HepG2 (cell line): ENCODE measurements around the gene SLC38A3. TPM values are rescaled to one million over a fixed set of nuclear protein-coding genes. Genes with fewer than 3 reads are reported as not detected.
A peak's percentile ranks its signal among the peaks of the same experiment; 100 is the strongest.

Experiments
- ARNTL ChIP-seq: sonication (generic); formaldehyde crosslinking; IDR thresholded peaks from 2 replicates; pipeline ENCODE4 v1.4.0; 2020; ENCODE audit warnings: mild to moderate bottlenecking, missing genetic modification reagents
- ELK4 ChIP-seq: sonication (generic); formaldehyde crosslinking; IDR thresholded peaks from 2 replicates; pipeline ENCODE4 v1.9.0; 2021; ENCODE audit warnings: missing genetic modification reagents, borderline replicate concordance
- GPBP1L1 ChIP-seq: sonication (generic); formaldehyde crosslinking; IDR thresholded peaks from 2 replicates; pipeline ENCODE4 v1.5.0; 2020; ENCODE audit warnings: mild to moderate bottlenecking, missing genetic modification reagents
- KMT2B ChIP-seq: IDR thresholded peaks from 2 replicates; pipeline ENCODE4 v1.6.1; 2016; ENCODE audit warnings: missing genetic modification reagents, missing compliant biosample characterization
- MAFF ChIP-seq: IDR thresholded peaks from 2 replicates; pipeline ENCODE4 v1.6.1; 2011; ENCODE audit warnings: low read depth, low read length, improper control_type of control experiment
- MTF2 ChIP-seq: sonication (generic); formaldehyde crosslinking; IDR thresholded peaks from 2 replicates; pipeline ENCODE4 v1.5.0; 2020; ENCODE audit warnings: missing genetic modification reagents, borderline replicate concordance
- SATB2 ChIP-seq: sonication (generic); formaldehyde crosslinking; IDR thresholded peaks from 2 replicates; pipeline ENCODE4 v1.5.0; 2020; ENCODE audit warnings: missing genetic modification reagents
- SIX4 ChIP-seq: sonication (generic); formaldehyde crosslinking; IDR thresholded peaks from 2 replicates; pipeline ENCODE4 v1.4.0; 2020; ENCODE audit warnings: missing genetic modification reagents
- SNAPC4 ChIP-seq: sonication (generic); formaldehyde crosslinking; IDR thresholded peaks from 2 replicates; pipeline ENCODE4 v1.4.0; 2020; ENCODE audit warnings: mild to moderate bottlenecking, missing genetic modification reagents
- ZBTB33 ChIP-seq: sonication (generic); formaldehyde crosslinking; IDR thresholded peaks from 2 replicates; pipeline ENCODE4 v1.4.0; 2020; ENCODE audit warnings: missing genetic modification reagents
- ZNF12 ChIP-seq: sonication (generic); formaldehyde crosslinking; IDR thresholded peaks from 2 replicates; pipeline ENCODE4 v1.5.0; 2020; ENCODE audit warnings: missing genetic modification reagents
- ZNF256 ChIP-seq: sonication (generic); formaldehyde crosslinking; conservative IDR thresholded peaks from 2 replicates; pipeline ENCODE4 v1.4.0; 2020; ENCODE audit warnings: missing genetic modification reagents
- ZNF280D ChIP-seq: sonication (generic); formaldehyde crosslinking; IDR thresholded peaks from 2 replicates; pipeline ENCODE4 v1.5.1; 2020; ENCODE audit warnings: mild to moderate bottlenecking, missing genetic modification reagents
- ZNF432 ChIP-seq: sonication (generic); formaldehyde crosslinking; IDR thresholded peaks from 2 replicates; pipeline ENCODE4 v1.5.0; 2020; ENCODE audit warnings: missing genetic modification reagents, mild to moderate bottlenecking, borderline replicate concordance
- ZNF567 ChIP-seq: sonication (generic); formaldehyde crosslinking; IDR thresholded peaks from 2 replicates; pipeline ENCODE4 v1.8.1; 2023; ENCODE audit warnings: mild to moderate bottlenecking, missing genetic modification reagents, borderline replicate concordance
- ZNF790 ChIP-seq: sonication (generic); formaldehyde crosslinking; IDR thresholded peaks from 2 replicates; pipeline ENCODE4 v1.8.0; 2022; ENCODE audit warnings: missing genetic modification reagents, mild to moderate bottlenecking, borderline replicate concordance
- polyA plus RNA-seq, 8 experiments: library from polyadenylated mRNA; depleted of rRNA in 3 of 8; stranded (reverse) in 7 of 8; unstranded in 1 of 8; fragments of >200 nt; fragmentation: Illumina TruSeq in 4 of 8; extraction: Trizol in 4 of 8; gene quantifications; 2 replicates each; pipeline versions ENCODE4 v1.2.1 to v1.2.3, GENCODE V29; 2011 to 2016; ENCODE audit warnings: low read depth in 4 of 8, missing spikeins in 1 of 8, mixed read lengths in 1 of 8; ENCODE audit not compliant: insufficient read depth in 1 of 8
- total RNA-seq, 5 experiments: library from RNA; depleted of rRNA; stranded (reverse); fragments of >200 nt; fragmentation: Illumina TruSeq; extraction: Trizol; gene quantifications; 2 replicates each; pipeline ENCODE4 v1.2.3, GENCODE V29; 2016; ENCODE audit warnings: low read depth in 1 of 5

SLC38A3 gene
- total and polyA plus RNA-seq, 2 of the 13 experiments (the other 11 are each of a cell fraction or from before 2014, with no cell fraction given), result 29.8 to 164 TPM

GRCh38 chr3:50208677-50209344, 3.7 kb downstream of the SLC38A3 start (continued):
- TF ChIP-seq SNAPC4 (CRISPR knock-in tag) (peak; percentile 79), ZNF790 (CRISPR knock-in tag) (no peak; the same call in 1 of the 2 replicates), ELK4 (CRISPR knock-in tag) (no peak), ZNF12 (no peak), ARNTL (CRISPR knock-in tag) (peak; percentile 95), SATB2 (CRISPR knock-in tag) (0 out of 2 replicates have a peak, but pooled peaks have one; percentile 60), SIX4 (no peak), GPBP1L1 (CRISPR knock-in tag) (no peak), ZBTB33 (CRISPR knock-in tag) (no peak), KMT2B (CRISPR knock-in tag) (no peak), ZNF432 (no peak), MAFF (no peak), MTF2 (no peak), ZNF567 (no peak), ZNF280D (CRISPR knock-in tag) (peak; percentile 91), ZNF256 (CRISPR knock-in tag) (no peak)
